Suppressor macrophage treated with lipopolysaccharide for 4 hours (primary cell): ENCODE measurements around the gene ADAMTS17.

Experiments
- DNase-seq: peaks from one replicate; pipeline ENCODE4 v3.0.0-alpha.2; 2020

ADAMTS17 gene

GRCh38 chr15:100266166-100266565 is 75.6 kb downstream of the ADAMTS17 start:
- DNase-seq = no peak

- DNase-seq = no peak
These were observed 76.1 kb downstream of the ADAMTS17 start for GRCh38 chr15:100265641-100266035.

GRCh38 chr15:100264994-100265640 is 76.7 kb downstream of the ADAMTS17 start:
- no peak for DNase-seq

GRCh38 chr15:100263721-100264455 is 77.9 kb downstream of the ADAMTS17 start:
- DNase-seq = no peak

GRCh38 chr15:100263031-100263430 is 78.7 kb downstream of the ADAMTS17 start:
- no peak for DNase-seq

GRCh38 chr15:100261302-100262240 is 80.2 kb downstream of the ADAMTS17 start:
- no peak for DNase-seq

GRCh38 chr15:100259266-100259665 is 82.5 kb downstream of the ADAMTS17 start:
- no peak for DNase-seq

- DNase-seq = no peak
These were observed 84.7 kb downstream of the ADAMTS17 start for GRCh38 chr15:100256970-100257650.

GRCh38 chr15:100256101-100256969 is 85.4 kb downstream of the ADAMTS17 start:
- DNase-seq = no peak

- no peak for DNase-seq
These were observed 86.1 kb downstream of the ADAMTS17 start for GRCh38 chr15:100255644-100256043.

- no peak for DNase-seq
These were observed 87.1 kb downstream of the ADAMTS17 start for GRCh38 chr15:100254691-100255090.

- DNase-seq = no peak
These were observed 87.5 kb downstream of the ADAMTS17 start for GRCh38 chr15:100254285-100254684.

GRCh38 chr15:100253640-100254039 is 88.1 kb downstream of the ADAMTS17 start:
- no peak for DNase-seq

GRCh38 chr15:100252779-100253417 is 88.9 kb downstream of the ADAMTS17 start:
- DNase-seq = no peak

- no peak for DNase-seq
These were observed 89.4 kb downstream of the ADAMTS17 start for GRCh38 chr15:100252359-100252758.

- no peak for DNase-seq
These were observed 91.5 kb downstream of the ADAMTS17 start for GRCh38 chr15:100250176-100250800.

GRCh38 chr15:100249096-100249815 is 92.5 kb downstream of the ADAMTS17 start:
- no peak for DNase-seq

- no peak for DNase-seq
These were observed 93.5 kb downstream of the ADAMTS17 start for GRCh38 chr15:100248236-100248635.

GRCh38 chr15:100247228-100248225 is 94.2 kb downstream of the ADAMTS17 start:
- DNase-seq = no peak
